Kidney epithelial cell (primary cell): Measurements from ENCODE around the gene MFN2. TPM values are rescaled to one million over a fixed set of nuclear protein-coding genes. Genes with fewer than 3 reads are reported as not detected.
"Not testable (repeated sequence)": the region's sequence is repeated elsewhere in the genome, so short reads cannot be mapped to it uniquely, and the experiment has no call there.

Experiments used
- DNase-seq: peaks from one replicate; pipeline ENCODE4 v3.0.0-alpha.2; 2010; ENCODE audit warnings: low read depth
- H3K27me3 ChIP-seq: 2 replicates; pipeline ENCODE4 v1.6.0; 2011; ENCODE audit warnings: low read length; ENCODE audit not compliant: control insufficient read depth, insufficient read depth
- H3K36me3 ChIP-seq: 2 replicates; pipeline ENCODE4 v1.5.1; 2011; ENCODE audit warnings: low read length; ENCODE audit not compliant: control insufficient read depth, insufficient read depth
- H3K4me3 ChIP-seq: 2 replicates; pipeline ENCODE4 v1.5.1; 2011; ENCODE audit warnings: low read depth, mild to moderate bottlenecking, control low read depth, low read length
- total RNA-seq: library from RNA; depleted of rRNA; stranded (reverse); fragments of >200 nt; gene quantifications from 2 replicates; pipeline ENCODE4 v1.2.3, GENCODE V29; 2015
- TF ChIP-seq, protein P1 (sequence below): IDR thresholded peaks from 2 replicates; pipeline ENCODE4 v1.5.1; 2011; ENCODE audit warnings: mild to moderate bottlenecking, moderate library complexity, low read length, control low read depth, inconsistent platforms; ENCODE audit not compliant: insufficient read depth, poor library complexity, severe bottlenecking

Gene MFN2
- total RNA-seq, 1 donor from 2014 or later, result 78.2 TPM

GRCh38 chr1:11938722-11939526, 41.3 kb upstream of the MFN2 start:
- Histone ChIP-seq H3K27me3 (no peaks in the 10 kb centered on the region), H3K4me3 (no peak overlapping the region), H3K36me3 (peaks cover 1% of the 10 kb centered on the region)
- TF ChIP-seq, protein P1, sequence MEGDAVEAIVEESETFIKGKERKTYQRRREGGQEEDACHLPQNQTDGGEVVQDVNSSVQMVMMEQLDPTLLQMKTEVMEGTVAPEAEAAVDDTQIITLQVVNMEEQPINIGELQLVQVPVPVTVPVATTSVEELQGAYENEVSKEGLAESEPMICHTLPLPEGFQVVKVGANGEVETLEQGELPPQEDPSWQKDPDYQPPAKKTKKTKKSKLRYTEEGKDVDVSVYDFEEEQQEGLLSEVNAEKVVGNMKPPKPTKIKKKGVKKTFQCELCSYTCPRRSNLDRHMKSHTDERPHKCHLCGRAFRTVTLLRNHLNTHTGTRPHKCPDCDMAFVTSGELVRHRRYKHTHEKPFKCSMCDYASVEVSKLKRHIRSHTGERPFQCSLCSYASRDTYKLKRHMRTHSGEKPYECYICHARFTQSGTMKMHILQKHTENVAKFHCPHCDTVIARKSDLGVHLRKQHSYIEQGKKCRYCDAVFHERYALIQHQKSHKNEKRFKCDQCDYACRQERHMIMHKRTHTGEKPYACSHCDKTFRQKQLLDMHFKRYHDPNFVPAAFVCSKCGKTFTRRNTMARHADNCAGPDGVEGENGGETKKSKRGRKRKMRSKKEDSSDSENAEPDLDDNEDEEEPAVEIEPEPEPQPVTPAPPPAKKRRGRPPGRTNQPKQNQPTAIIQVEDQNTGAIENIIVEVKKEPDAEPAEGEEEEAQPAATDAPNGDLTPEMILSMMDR, result no peak
- no peak for DNase-seq

DNA sequence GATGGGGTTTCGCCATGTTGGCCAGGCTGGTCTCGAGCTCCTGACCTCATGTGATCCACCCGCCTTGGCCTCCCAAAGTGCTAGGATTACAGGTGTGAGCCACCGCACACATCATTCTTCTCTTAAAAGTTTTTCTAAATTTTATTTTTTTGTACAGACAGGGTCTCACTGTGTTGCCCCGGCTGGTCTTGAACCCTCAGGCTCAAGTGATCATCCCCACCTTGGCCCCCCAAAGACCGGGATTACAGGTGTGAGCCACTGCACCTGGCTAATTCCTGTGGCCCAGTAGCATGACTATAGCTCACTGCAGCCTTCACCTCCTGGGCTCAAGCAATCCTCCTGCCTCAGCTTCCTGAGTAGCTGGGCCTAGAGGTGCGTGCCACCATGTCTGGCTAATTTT, 40.5 kb upstream of the MFN2 start:
- not testable (repeated sequence) for H3K36me3 ChIP-seq, DNase-seq, H3K4me3 ChIP-seq, H3K27me3 ChIP-seq

- H3K4me3 ChIP-seq, result no peak overlapping the region
- peaks cover 1% of the 10 kb centered on the region for H3K36me3 ChIP-seq
- TF ChIP-seq, protein P1, result no peak
- DNase-seq, result no peak
- H3K27me3 ChIP-seq, result no peaks in the 10 kb centered on the region
These were observed 39.9 kb upstream of the MFN2 start for GRCh38 chr1:11940260-11940921.

DNA sequence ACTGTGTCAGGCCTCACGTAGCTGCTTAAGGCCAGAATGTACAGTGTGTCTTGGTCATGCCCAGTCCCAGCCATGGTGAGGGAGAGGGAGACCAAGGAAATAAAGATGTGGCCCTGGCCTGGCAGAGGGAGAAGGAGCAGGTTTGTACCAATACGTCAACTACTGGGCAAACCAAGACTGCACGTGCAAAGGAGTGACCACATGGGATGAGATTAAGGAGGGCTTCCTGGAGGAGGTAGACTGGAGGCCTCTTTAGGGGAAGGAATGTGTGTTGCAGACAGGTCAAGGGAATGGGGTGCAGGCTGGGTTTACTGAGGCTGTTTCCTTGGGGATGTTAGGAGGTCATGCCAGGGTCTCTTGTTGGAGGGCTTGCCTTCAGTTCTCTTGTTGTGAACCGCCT, 38.0 kb upstream of the MFN2 start:
- Histone ChIP-seq H3K4me3 (no peak overlapping the region), H3K27me3 (no peaks in the 10 kb centered on the region), H3K36me3 (peaks cover 1% of the 10 kb centered on the region)
- TF ChIP-seq, protein P1, result no peak
- no peak for DNase-seq

- Histone ChIP-seq H3K27me3 (no peaks in the 10 kb centered on the region), H3K4me3 (no peak overlapping the region), H3K36me3 (no peaks in the 10 kb centered on the region)
- TF ChIP-seq, protein P1, result no peak
- no peak for DNase-seq
These were observed 36.6 kb upstream of the MFN2 start for GRCh38 chr1:11943619-11944018.

DNA sequence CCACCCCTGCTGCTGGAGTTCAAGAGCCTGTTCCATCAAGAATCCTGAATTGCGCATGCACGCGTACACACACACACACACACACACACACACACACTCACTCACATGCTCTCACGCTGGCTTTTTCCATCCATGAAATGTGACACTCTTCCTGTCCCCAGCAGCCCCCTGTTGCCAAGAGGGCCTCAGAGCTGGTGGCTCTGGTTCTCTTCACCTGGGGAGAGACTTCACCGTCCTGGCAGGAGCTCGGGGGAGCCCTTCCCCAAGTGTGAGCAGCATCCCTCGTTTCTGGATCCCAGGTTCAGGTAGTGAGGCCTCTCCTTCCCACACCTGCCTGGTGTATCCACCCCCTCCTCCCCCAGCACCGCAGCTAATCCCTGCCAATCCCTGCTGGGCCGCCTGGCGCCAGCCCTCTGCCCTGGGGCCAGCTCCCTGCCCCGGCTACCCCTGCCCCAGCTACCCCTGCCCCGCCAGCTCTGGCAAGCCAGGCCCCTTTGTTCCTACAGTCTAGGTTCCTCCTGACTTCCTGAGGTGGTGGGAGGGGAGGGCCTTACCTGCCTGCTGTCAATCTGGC, 35.8 kb upstream of the MFN2 start:
- Histone ChIP-seq H3K4me3 (no peak overlapping the region), H3K36me3 (no peaks in the 10 kb centered on the region), H3K27me3 (no peaks in the 10 kb centered on the region)
- TF ChIP-seq, protein P1, result no peak
- DNase-seq, result no peak
